ENCODE data around the gene BTNL8.

The BTNL8 gene

GRCh38 chr5:180908998-180909731 lies 10.2 kb downstream of the BTNL8 start:
- no peak for DNase-seq (ENCODE audit: low read depth)
- TF ChIP-seq CTCF (IDR thresholded peaks at IDR 0.05; ENCODE audit: low read length, missing control alignments): no peak
- H3K4me3 ChIP-seq (replicated peaks; ENCODE audit: low read depth, low read length): no peak overlapping the region

GRCh38 chr5:180909782-180910181 lies 10.8 kb downstream of the BTNL8 start:
- TF ChIP-seq CTCF (IDR thresholded peaks at IDR 0.05; ENCODE audit: low read length, missing control alignments): no peak
- no peak overlapping the region for H3K4me3 ChIP-seq (replicated peaks; ENCODE audit: low read depth, low read length)

GRCh38 chr5:180910182-180910581 lies 11.2 kb downstream of the BTNL8 start:
- no peak overlapping the region for H3K4me3 ChIP-seq (replicated peaks; ENCODE audit: low read depth, low read length)
- no peak for TF ChIP-seq CTCF (IDR thresholded peaks at IDR 0.05; ENCODE audit: low read length, missing control alignments)
- DNase-seq (ENCODE audit: low read depth): no peak

More at GRCh38 chr5:180909782-180910181, 10.8 kb downstream of the BTNL8 start:
- no peak for DNase-seq (ENCODE audit: low read depth)

GRCh38 chr5:180910735-180911134 lies 11.8 kb downstream of the BTNL8 start:
- peak; percentile 29 for DNase-seq (ENCODE audit: low read depth)
- no peak overlapping the region for H3K4me3 ChIP-seq (replicated peaks; ENCODE audit: low read depth, low read length)
- no peak for TF ChIP-seq CTCF (IDR thresholded peaks at IDR 0.05; ENCODE audit: low read length, missing control alignments)

GRCh38 chr5:180914646-180915045 lies 15.7 kb downstream of the BTNL8 start:
- no peak for TF ChIP-seq CTCF (IDR thresholded peaks at IDR 0.05; ENCODE audit: low read length, missing control alignments)
- H3K4me3 ChIP-seq (replicated peaks; ENCODE audit: low read depth, low read length): no peak overlapping the region
- DNase-seq (ENCODE audit: low read depth): no peak

- no peak for TF ChIP-seq CTCF (IDR thresholded peaks at IDR 0.05; ENCODE audit: low read length, missing control alignments)
- DNase-seq (ENCODE audit: low read depth): no peak
- H3K4me3 ChIP-seq (replicated peaks; ENCODE audit: low read depth, low read length): no peak overlapping the region
Observed at GRCh38 chr5:180915924-180916323, 17.0 kb downstream of the BTNL8 start.

- H3K4me3 ChIP-seq (replicated peaks; ENCODE audit: low read depth, low read length): no peak overlapping the region
- no peak for TF ChIP-seq CTCF (IDR thresholded peaks at IDR 0.05; ENCODE audit: low read length, missing control alignments)
- DNase-seq (ENCODE audit: low read depth): no peak
Observed at GRCh38 chr5:180918380-180918779, 19.4 kb downstream of the BTNL8 start.

Measured in fibroblast of pulmonary artery (primary cell).